NCI-H1417 treated with DMSO at 0.1 percent for 48 hours (cell line): ENCODE measurements around the gene ADAMTS17.
"Not testable (repeated sequence)": the region's sequence is repeated elsewhere in the genome, so short reads cannot be mapped to it uniquely, and the experiment has no call there.

Experiments used
- DNase-seq: peaks from one replicate; lab custom pipeline; 2025; lab: John Stamatoyannopoulos, UW

Gene ADAMTS17

DNA sequence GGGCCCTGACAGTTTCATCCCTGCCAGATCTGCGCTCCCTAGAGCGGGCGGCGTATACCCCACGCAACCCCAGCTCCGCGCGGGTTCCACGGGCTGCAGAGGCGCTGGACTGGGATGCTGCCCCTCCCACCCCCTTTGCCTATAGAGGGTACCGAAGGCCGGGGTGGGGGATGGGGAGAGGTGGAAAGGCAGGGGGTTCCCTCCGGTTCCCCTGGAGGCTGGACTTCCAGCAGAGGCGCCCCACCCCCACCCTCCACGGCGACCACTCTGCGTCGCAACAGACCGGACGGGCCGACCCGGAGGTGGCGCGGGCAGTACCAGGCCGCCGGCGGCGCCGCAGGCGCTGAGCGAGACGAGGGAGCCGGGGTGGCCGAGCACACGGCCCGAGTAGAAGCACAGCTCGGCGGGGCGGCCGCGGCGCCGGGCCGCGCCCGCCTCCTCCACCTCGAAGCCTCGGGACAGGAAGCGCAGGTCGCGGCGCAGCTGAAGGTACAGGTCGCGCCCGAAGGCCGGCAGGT lies 995 bp downstream of the ADAMTS17 start:
- DNase-seq: no peak

GRCh38 chr15:100339999-100340398 lies 1.8 kb downstream of the ADAMTS17 start:
- DNase-seq: no peak

- not testable (repeated sequence) for DNase-seq
These were observed 2.3 kb downstream of the ADAMTS17 start for GRCh38 chr15:100339451-100339850.

DNA sequence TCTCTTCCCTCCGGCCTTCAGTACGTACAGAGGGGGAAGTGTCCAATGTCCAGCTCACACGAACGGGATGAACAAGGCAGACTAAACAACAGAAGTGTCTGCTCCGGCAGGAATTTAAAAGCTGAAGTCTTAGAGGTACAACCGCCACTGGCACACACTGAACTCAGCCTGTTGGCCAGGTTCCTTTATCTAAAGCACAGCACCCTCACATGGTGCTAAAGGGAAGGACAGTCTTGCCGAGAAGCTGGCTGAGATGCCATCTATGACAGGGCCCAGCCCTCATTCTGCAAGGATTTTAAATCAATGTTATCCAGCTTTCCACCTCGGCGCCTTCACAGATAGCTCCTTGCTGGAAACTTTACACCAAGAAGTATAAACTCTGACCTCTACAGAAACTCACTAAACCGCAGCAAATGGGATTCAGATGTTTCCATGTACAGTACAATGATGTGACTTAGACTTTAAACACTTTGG lies 2.8 kb downstream of the ADAMTS17 start:
- DNase-seq: no peak

- no peak for DNase-seq
These were observed 3.5 kb downstream of the ADAMTS17 start for GRCh38 chr15:100338247-100338646.

GRCh38 chr15:100337096-100338044 lies 4.4 kb downstream of the ADAMTS17 start:
- DNase-seq: no peak

DNA sequence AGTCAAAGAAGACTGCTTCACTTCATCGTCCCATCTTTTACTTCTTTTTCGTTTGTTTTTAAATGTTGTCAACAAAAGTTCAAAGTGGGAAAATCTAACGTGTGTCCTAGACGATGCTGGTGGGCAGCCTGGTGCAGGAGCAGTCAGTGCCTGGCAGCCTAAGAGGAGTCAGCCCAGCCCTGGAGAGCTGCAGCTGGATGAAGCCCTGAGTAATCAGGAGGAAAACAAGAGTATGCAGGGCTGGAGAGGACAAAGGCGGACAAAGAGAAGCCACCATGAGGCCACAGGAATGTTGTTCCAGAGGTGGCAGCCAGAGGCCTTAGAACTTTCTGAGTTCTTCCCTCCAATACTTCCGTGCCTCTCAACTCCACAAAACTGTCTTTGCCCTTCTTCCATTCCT lies 5.7 kb downstream of the ADAMTS17 start:
- no peak for DNase-seq

GRCh38 chr15:100335335-100335999 lies 6.3 kb downstream of the ADAMTS17 start:
- DNase-seq: no peak

GRCh38 chr15:100334905-100335304 lies 6.9 kb downstream of the ADAMTS17 start:
- no peak for DNase-seq

GRCh38 chr15:100334456-100334855 lies 7.3 kb downstream of the ADAMTS17 start:
- DNase-seq: no peak

DNA sequence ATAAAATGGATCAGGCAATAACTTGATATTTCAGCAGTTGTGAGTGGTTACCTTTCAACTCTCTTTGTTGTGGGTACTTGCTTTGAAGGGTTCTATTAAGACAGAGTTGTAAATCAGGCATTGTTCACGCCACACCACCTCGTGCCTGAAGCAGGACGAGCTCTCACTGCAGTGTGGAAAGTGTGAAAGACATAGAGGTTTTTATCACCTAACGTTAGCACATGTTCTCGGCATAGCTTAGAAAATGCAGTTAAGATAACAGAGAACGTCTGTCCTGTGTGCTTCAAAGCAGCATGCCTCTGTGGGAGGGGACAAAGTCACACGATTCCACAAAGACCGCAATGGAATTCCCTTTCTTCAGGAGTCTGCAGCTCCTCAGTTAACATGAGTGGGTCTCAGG lies 7.8 kb downstream of the ADAMTS17 start:
- DNase-seq: no peak

- DNase-seq: no peak
These were observed 8.5 kb downstream of the ADAMTS17 start for GRCh38 chr15:100333236-100333635.

DNA sequence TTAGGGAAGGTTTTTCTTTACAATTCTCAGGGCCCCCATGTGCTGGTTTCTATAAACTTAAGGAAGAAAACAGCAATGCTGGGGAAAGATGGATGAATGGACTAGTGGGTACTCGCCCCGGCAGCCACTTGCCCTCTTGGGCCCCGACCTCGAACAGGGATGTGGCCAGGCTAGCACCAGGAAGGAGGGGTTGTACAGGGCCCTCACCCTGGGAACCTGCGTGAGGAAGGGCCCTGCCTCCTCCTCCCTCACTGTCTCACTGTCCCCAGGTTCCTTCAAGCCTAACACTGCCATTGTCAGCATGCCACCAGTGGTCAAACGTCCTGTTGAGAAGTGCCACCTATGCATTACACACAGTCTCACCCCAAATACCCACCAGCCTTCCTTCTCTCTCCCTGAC lies 9.1 kb downstream of the ADAMTS17 start:
- DNase-seq: no peak

GRCh38 chr15:100332231-100332630 lies 9.5 kb downstream of the ADAMTS17 start:
- DNase-seq: no peak

DNA sequence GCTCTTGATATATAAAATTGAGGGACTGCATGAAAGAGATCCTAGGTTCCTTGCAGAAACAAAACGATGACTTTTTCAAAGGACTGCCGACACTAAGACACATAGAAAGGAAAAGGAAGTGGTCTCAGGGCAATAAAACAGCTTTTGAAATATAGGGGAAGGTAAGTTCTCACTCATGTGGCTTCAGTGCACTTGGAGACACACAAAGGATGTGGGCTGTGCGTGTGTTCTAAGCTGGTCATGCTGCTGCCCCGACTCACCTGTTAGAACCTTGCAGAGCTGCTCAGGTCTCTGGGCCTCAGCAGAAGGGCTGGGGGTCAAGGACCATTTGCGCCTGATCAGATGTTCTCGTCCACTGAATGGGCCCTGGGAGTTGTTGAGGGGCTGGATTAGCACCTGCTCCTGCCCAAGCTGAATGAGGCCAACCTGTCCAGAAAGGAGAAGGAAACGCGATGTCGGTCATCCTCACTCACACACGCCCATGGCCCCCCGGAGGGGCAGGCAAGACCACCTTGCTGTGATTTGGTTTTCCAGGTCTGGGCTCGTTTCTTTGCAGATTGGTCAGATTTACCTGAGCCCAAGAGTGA lies 11.1 kb downstream of the ADAMTS17 start:
- no peak for DNase-seq

DNA sequence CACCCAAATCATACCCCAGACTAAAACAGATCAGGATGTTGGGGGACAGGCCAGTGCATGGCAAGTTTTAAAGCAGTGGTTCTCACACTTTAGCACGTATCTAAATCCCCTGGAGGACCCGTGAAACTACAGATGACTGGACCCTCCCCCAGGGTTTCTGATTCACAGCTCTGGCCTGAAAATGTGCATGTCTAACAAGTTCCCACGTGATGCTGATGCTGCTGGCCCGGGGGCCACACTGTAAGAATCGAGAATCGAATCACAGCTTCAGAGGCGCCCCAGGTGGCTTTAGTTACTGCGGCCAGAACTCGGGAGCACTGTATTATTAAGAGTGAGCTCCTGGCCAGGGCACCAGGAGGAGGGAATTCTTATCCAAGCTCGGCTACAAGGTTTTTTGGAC lies 11.6 kb downstream of the ADAMTS17 start:
- no peak for DNase-seq

DNA sequence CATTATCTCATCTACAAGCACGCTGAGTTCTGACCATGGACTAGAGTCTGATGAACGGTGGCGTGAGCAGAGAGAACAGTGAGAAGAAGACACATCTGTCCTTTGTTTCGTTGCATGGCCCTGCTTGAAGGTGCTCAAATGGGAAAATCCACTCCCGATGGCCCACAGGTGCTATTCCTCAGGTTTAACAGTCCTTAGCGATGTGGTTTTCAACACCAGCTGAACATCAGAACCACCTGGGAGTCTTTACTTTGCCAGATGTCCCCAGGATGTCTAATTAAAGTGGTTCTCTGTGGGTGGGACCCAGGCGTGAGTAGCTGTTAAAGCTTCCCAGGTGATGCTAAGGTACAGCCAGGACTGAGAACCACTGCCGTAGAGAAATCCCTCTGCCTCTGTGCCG lies 13.0 kb downstream of the ADAMTS17 start:
- no peak for DNase-seq

GRCh38 chr15:100318880-100319279 lies 22.9 kb downstream of the ADAMTS17 start:
- no peak for DNase-seq

GRCh38 chr15:100314809-100315400 lies 26.9 kb downstream of the ADAMTS17 start:
- no peak for DNase-seq

- DNase-seq: no peak
These were observed 29.8 kb downstream of the ADAMTS17 start for GRCh38 chr15:100311833-100312476.

DNA sequence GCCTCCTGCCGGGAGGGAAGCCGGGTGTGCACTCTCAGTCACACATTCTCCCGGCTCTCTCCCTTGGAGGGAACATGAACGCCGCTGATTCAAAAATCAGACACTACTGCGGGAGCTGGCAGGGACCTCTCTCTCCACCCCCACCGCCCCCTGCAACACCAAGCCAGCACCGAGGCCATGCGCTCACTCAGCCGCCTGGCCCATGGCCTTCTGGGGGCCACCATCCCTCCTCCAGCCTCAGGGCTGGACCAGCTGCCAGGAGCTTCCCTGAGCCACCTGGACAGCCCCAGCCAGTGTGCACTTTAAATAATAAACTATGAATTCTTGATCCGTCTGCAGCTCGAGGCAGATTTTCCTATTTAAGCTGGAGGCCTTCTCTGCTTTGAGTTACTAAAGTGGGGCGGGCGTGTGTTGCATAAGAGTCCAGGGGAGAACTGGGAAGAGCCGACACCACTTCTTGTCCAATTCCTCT lies 30.6 kb downstream of the ADAMTS17 start:
- DNase-seq: no peak
